Keratinocyte (primary cell): ENCODE data around the gene PRPF8. TPM values are rescaled to one million over a fixed set of nuclear protein-coding genes. Genes with fewer than 3 reads are reported as not detected.
A peak's percentile ranks its signal among the peaks of the same experiment; 100 is the strongest.

Source experiments
- DNase-seq: peaks from one replicate; pipeline ENCODE4 v3.0.0-alpha.2; 2011; ENCODE audit warnings: low read depth, missing footprints, low spot score
- FAIRE-seq: peaks from 2 replicates; lab custom pipeline; 2011; peaks lifted over from hg19 to GRCh38; lab: Jason Lieb, UNC
- H2AFZ ChIP-seq: 2 replicates; pipeline ENCODE4 v1.6.0; 2012; ENCODE audit warnings: low read length, control low read depth, inconsistent platforms; ENCODE audit not compliant: control insufficient read depth
- H3K27ac ChIP-seq: 2 replicates; pipeline ENCODE4 v1.5.1; 2011; ENCODE audit warnings: low read length; ENCODE audit not compliant: control insufficient read depth, insufficient read depth
- H3K27me3 ChIP-seq: 3 replicates; pipeline ENCODE4 v1.6.0; 2011; ENCODE audit warnings: low read length; ENCODE audit not compliant: control insufficient read depth, insufficient read depth; ENCODE audit errors: extremely low read depth
- H3K36me3 ChIP-seq, 2 experiments: 2 replicates in 1 of 2; 3 replicates in 1 of 2; pipeline ENCODE4 v1.5.1; 2011; ENCODE audit warnings: low read length in 2 of 2, mild to moderate bottlenecking in 1 of 2; ENCODE audit not compliant: control insufficient read depth in 2 of 2, insufficient read depth in 2 of 2; ENCODE audit errors: extremely low read depth in 1 of 2
- H3K4me1 ChIP-seq: 3 replicates; pipeline ENCODE4 v1.5.1; 2011; ENCODE audit warnings: low read length; ENCODE audit not compliant: control insufficient read depth, insufficient read depth; ENCODE audit errors: extremely low read depth
- H3K4me2 ChIP-seq: 3 replicates; pipeline ENCODE4 v1.6.0; 2011; ENCODE audit warnings: low read depth, low read length; ENCODE audit not compliant: control insufficient read depth, insufficient read depth; ENCODE audit errors: extremely low read depth
- H3K4me3 ChIP-seq, 3 experiments: fragments of 200-600 bp in 1 of 3; sonication (generic) in 1 of 3; 2 replicates in 2 of 3; 3 replicates in 1 of 3; pipeline ENCODE4 v1.5.1; 2011 to 2016; ENCODE audit warnings: low read length in 3 of 3, mild to moderate bottlenecking in 3 of 3, control low read depth in 2 of 3, inconsistent platforms in 1 of 3, low read depth in 1 of 3, mixed read lengths in 1 of 3, mixed run types in 1 of 3, moderate library complexity in 1 of 3; ENCODE audit not compliant: control insufficient read depth in 2 of 3, insufficient read depth in 2 of 3; ENCODE audit errors: extremely low read depth in 1 of 3
- H3K79me2 ChIP-seq: 2 replicates; pipeline ENCODE4 v1.6.0; 2012; ENCODE audit warnings: low read length; ENCODE audit not compliant: control insufficient read depth, insufficient read depth
- H3K9ac ChIP-seq: 3 replicates; pipeline ENCODE4 v1.6.0; 2011; ENCODE audit warnings: low read length; ENCODE audit not compliant: control insufficient read depth, insufficient read depth; ENCODE audit errors: extremely low read depth
- H3K9me1 ChIP-seq: 3 replicates; pipeline ENCODE4 v1.6.0; 2011; ENCODE audit warnings: low read length; ENCODE audit not compliant: control insufficient read depth, insufficient read depth; ENCODE audit errors: extremely low read depth
- H3K9me3 ChIP-seq: 2 replicates; pipeline ENCODE4 v1.5.1; 2012; ENCODE audit warnings: low read depth, low read length; ENCODE audit not compliant: control insufficient read depth
- H4K20me1 ChIP-seq: 3 replicates; pipeline ENCODE4 v1.6.0; 2011; ENCODE audit warnings: low read length; ENCODE audit not compliant: control insufficient read depth, insufficient read depth; ENCODE audit errors: extremely low read depth
- EZH2 ChIP-seq: IDR thresholded peaks from one replicate; pipeline ENCODE4 v1.6.1; 2012; ENCODE audit warnings: inconsistent platforms, mild to moderate bottlenecking, low read length, moderate library complexity
- dilution Hi-C: fragments of 300-500 bp; cut with MboI; formaldehyde crosslinking; loops from one replicate; pipeline ENCODE4 v1.7.0; 2020; ENCODE audit warnings: low sequenced_read_pairs; ENCODE audit not compliant: extremely low pct_ligation_motif_present
- polyA plus RNA-seq, 5 experiments: library from polyadenylated mRNA; depleted of rRNA in 3 of 5; stranded (reverse) in 3 of 5; stranded (forward) in 1 of 5; unstranded in 1 of 5; fragments of >200 nt; gene quantifications; 1 replicate in 1 of 5; 2 replicates in 3 of 5; 3 replicates in 1 of 5; pipeline versions ENCODE4 v1.2.1 to v1.2.3, GENCODE V29; 2011 to 2012; ENCODE audit warnings: missing spikeins in 2 of 5, low read depth in 1 of 5, low replicate concordance in 1 of 5
- TF ChIP-seq, protein P1 (sequence below), 3 experiments: IDR thresholded peaks in 1 of 3; conservative IDR thresholded peaks in 1 of 3; optimal IDR thresholded peaks in 1 of 3; 2 replicates in 2 of 3; 3 replicates in 1 of 3; pipeline versions ENCODE3 to v1.5.1; 2011; ENCODE audit warnings: low read length in 3 of 3, mild to moderate bottlenecking in 3 of 3, moderate library complexity in 2 of 3, control low read depth in 1 of 3, inconsistent platforms in 1 of 3; ENCODE audit not compliant: insufficient read depth in 2 of 3; ENCODE audit errors: extremely low read depth in 1 of 3

Gene PRPF8
- polyA plus RNA-seq, 1 donor (not counting 4 experiments of a cell fraction or from before 2014, with no cell fraction given), result 97.5 TPM

GRCh38 chr17:1648963-1649843 lies 35.5 kb downstream of the PRPF8 start:
- Histone ChIP-seq H3K27ac (peak overlapping the region; percentile 61), H3K4me3 (peak overlapping the region; percentile 48 to 72 (median 59)), H3K79me2 (no peaks in the 10 kb centered on the region), H2AFZ (peak overlapping the region; percentile 64), H3K9me1 (no peaks in the 10 kb centered on the region), H3K4me1 (peaks cover 24% of the 10 kb centered on the region), H3K36me3 (peaks cover 28% of the 10 kb centered on the region in 2 experiments), H3K9me3 (no peaks in the 10 kb centered on the region), H3K9ac (peak overlapping the region; percentile 74), H3K4me2 (peak overlapping the region; percentile 86), H3K27me3 (no peaks in the 10 kb centered on the region), H4K20me1 (peaks cover 2% of the 10 kb centered on the region)
- DNase-seq (peak; percentile 82), FAIRE-seq (no peak)
- dilution Hi-C loops, result no loop called here
- TF ChIP-seq EZH2, result no peak
- TF ChIP-seq, protein P1, sequence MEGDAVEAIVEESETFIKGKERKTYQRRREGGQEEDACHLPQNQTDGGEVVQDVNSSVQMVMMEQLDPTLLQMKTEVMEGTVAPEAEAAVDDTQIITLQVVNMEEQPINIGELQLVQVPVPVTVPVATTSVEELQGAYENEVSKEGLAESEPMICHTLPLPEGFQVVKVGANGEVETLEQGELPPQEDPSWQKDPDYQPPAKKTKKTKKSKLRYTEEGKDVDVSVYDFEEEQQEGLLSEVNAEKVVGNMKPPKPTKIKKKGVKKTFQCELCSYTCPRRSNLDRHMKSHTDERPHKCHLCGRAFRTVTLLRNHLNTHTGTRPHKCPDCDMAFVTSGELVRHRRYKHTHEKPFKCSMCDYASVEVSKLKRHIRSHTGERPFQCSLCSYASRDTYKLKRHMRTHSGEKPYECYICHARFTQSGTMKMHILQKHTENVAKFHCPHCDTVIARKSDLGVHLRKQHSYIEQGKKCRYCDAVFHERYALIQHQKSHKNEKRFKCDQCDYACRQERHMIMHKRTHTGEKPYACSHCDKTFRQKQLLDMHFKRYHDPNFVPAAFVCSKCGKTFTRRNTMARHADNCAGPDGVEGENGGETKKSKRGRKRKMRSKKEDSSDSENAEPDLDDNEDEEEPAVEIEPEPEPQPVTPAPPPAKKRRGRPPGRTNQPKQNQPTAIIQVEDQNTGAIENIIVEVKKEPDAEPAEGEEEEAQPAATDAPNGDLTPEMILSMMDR (optimal IDR thresholded peaks at IDR 0.05 in 1 of 3, IDR thresholded peaks at IDR 0.05 in 1 of 3, conservative IDR thresholded peaks at IDR 0.05 in 1 of 3; ENCODE audit: extremely low read depth in 1 of 3, insufficient read depth in 2 of 3, low read length in 3 of 3), result peak; percentile 47 to 93 (median 88)

GRCh38 chr17:1648173-1648962 lies 36.3 kb downstream of the PRPF8 start:
- H3K9ac ChIP-seq, result peak overlapping the region; percentile 69
- no peaks in the 10 kb centered on the region for H3K27me3 ChIP-seq
- peaks cover 33% of the 10 kb centered on the region for H3K4me1 ChIP-seq
- H3K9me1 ChIP-seq, result no peaks in the 10 kb centered on the region
- H3K36me3 ChIP-seq, result peaks cover 19 to 20% of the 10 kb centered on the region in 2 experiments
- FAIRE-seq (peak; percentile 13), DNase-seq (no peak)
- no peaks in the 10 kb centered on the region for H3K79me2 ChIP-seq
- no peak overlapping the region for H3K27ac ChIP-seq
- dilution Hi-C loops, result no loop called here
- peak overlapping the region; percentile 83 for H3K4me2 ChIP-seq
- peak overlapping the region; percentile 88 for H2AFZ ChIP-seq
- peaks cover 2% of the 10 kb centered on the region for H4K20me1 ChIP-seq
- TF ChIP-seq, protein P1 (optimal IDR thresholded peaks at IDR 0.05 in 1 of 3, IDR thresholded peaks at IDR 0.05 in 1 of 3, conservative IDR thresholded peaks at IDR 0.05 in 1 of 3; ENCODE audit: extremely low read depth in 1 of 3, insufficient read depth in 2 of 3, low read length in 3 of 3), result peak in 2 of 3 experiments; percentile 20 to 53
- TF ChIP-seq EZH2, result no peak
- H3K9me3 ChIP-seq, result no peaks in the 10 kb centered on the region
- H3K4me3 ChIP-seq, result peak overlapping the region; percentile 36 to 71 (median 46)
